OCI-LY1 (cell line): Measurements from ENCODE around the gene SLIT3.

ENCODE experiments used
- EZH2 ChIP-seq: fragments of 200-600 bp; sonication (generic), shearing (Covaris generic); IDR thresholded peaks from 2 replicates; pipeline ENCODE4 v1.8.0; 2017; ENCODE audit warnings: borderline replicate concordance, mixed run types, mild to moderate bottlenecking, antibody characterized with exemption, low read length, moderate library complexity, mixed read lengths
- TF ChIP-seq, protein P1 (sequence below): fragments of 200-600 bp; sonication (generic), shearing (Covaris generic); IDR thresholded peaks from 2 replicates; pipeline ENCODE4 v1.5.1; 2017; ENCODE audit warnings: mild to moderate bottlenecking, antibody characterized with exemption, low read length, moderate library complexity, mixed read lengths

DNA sequence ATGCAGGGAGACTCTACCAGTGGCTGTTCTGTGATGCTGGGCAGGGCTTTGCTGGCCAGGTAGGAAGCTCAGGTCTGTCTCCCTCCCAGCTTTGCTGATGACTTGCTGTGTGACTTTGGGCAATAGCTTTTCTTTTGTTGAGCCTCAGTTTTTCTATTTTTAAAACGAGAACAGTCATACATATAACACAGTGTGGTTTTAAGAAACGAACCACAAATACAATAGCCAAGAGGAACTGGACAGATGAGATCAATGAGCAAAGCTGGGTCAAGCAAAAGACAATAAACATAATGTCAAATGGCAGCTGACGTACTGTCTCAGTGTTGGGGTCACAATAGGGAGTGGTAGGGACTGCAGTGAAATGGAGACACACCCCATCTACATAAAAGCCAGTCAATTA is 20.2 kb downstream of the SLIT3 start:
- TF ChIP-seq, protein P1, sequence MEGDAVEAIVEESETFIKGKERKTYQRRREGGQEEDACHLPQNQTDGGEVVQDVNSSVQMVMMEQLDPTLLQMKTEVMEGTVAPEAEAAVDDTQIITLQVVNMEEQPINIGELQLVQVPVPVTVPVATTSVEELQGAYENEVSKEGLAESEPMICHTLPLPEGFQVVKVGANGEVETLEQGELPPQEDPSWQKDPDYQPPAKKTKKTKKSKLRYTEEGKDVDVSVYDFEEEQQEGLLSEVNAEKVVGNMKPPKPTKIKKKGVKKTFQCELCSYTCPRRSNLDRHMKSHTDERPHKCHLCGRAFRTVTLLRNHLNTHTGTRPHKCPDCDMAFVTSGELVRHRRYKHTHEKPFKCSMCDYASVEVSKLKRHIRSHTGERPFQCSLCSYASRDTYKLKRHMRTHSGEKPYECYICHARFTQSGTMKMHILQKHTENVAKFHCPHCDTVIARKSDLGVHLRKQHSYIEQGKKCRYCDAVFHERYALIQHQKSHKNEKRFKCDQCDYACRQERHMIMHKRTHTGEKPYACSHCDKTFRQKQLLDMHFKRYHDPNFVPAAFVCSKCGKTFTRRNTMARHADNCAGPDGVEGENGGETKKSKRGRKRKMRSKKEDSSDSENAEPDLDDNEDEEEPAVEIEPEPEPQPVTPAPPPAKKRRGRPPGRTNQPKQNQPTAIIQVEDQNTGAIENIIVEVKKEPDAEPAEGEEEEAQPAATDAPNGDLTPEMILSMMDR: no peak
- TF ChIP-seq EZH2: no peak
